T-helper 2 cell treated with Interferon-gamma antibody and Interleukin-4, amounts not matched to agents 5 μg/mL and 100 μg/mL, for 36 hours (primary cell): Measurements from ENCODE around the gene MED19.

ENCODE experiments used
- DNase-seq: peaks from one replicate; pipeline ENCODE4 v3.0.0; 2021; ENCODE audit warnings: low spot score
- H3K27ac Mint-ChIP-seq: one replicate; pipeline ENCODE4 v1.8.0; 2021; ENCODE audit warnings: mild to moderate bottlenecking, mixed read lengths
- H3K27me3 Mint-ChIP-seq: one replicate; pipeline ENCODE4 v1.8.0; 2021; ENCODE audit warnings: low read depth, mixed read lengths
- H3K36me3 Mint-ChIP-seq: one replicate; pipeline ENCODE4 v1.8.0; 2021; ENCODE audit warnings: low read depth, mixed read lengths
- H3K4me1 Mint-ChIP-seq: one replicate; pipeline ENCODE4 v1.8.0; 2021; ENCODE audit warnings: low read depth, mixed read lengths
- H3K4me3 Mint-ChIP-seq: one replicate; pipeline ENCODE4 v1.8.0; 2022; ENCODE audit warnings: mild to moderate bottlenecking, moderate library complexity, mixed read lengths
- H3K9me3 Mint-ChIP-seq: one replicate; pipeline ENCODE4 v1.8.0; 2021; ENCODE audit warnings: mixed read lengths

Gene MED19

GRCh38 chr11:57680552-57680874 lies 31.5 kb downstream of the MED19 start:
- H3K27me3 Mint-ChIP-seq: no peaks in the 10 kb centered on the region
- peaks cover 39% of the 10 kb centered on the region for H3K4me1 Mint-ChIP-seq
- peak overlapping the region; percentile 3 for H3K27ac Mint-ChIP-seq
- peaks cover 62% of the 10 kb centered on the region for H3K36me3 Mint-ChIP-seq
- no peaks in the 10 kb centered on the region for H3K9me3 Mint-ChIP-seq
- no peak overlapping the region for H3K4me3 Mint-ChIP-seq
- no peak for DNase-seq

DNA sequence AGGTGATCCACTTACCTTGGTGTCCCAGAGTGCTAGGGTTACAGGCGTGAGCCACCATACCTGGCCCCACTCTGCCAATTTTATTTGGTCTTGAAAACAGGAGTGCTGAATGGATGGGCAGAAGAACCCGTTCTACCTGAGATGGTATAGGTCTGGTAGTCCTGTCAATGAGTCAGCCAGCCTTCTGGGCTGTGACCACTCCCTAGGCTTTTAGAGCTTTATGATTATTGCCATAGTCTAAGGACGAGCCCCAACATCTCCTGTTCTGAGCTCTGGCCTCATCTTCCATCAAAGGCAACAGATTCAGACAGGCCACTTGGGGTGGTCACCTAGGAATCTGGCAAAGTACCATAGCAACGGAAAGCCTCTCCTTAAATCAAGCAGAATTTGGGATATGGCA lies 32.6 kb downstream of the MED19 start:
- Mint-ChIP-seq H3K9me3 (no peaks in the 10 kb centered on the region), H3K36me3 (peaks cover 62% of the 10 kb centered on the region), H3K4me1 (peaks cover 41% of the 10 kb centered on the region), H3K27me3 (no peaks in the 10 kb centered on the region), H3K27ac (no peak overlapping the region), H3K4me3 (no peak overlapping the region)
- no peak for DNase-seq

- Mint-ChIP-seq H3K27ac (no peak overlapping the region), H3K27me3 (no peaks in the 10 kb centered on the region), H3K36me3 (peaks cover 49% of the 10 kb centered on the region), H3K4me3 (no peak overlapping the region), H3K9me3 (no peaks in the 10 kb centered on the region), H3K4me1 (peaks cover 41% of the 10 kb centered on the region)
- DNase-seq: no peak
Observed at GRCh38 chr11:57675176-57675941, 36.7 kb downstream of the MED19 start.

DNA sequence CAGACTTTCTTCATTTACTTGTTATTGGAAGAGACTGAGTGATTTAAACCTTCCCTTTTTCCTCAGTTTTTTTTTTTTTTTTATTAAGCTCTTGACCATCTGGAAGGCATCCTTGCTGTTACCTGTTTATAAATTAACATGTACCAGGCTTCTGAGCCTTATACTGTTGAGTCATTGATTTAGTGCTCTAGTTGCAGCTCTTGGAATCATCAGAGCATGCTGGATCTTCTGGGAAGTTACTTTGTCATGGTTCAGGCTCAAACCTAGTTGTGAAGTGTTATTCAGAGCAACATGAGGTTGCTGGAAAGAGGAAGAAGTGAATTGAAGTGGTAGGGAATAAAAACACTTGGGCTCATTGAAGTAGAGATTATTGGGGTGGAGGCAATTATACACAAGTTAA lies 37.8 kb downstream of the MED19 start:
- Mint-ChIP-seq H3K9me3 (no peaks in the 10 kb centered on the region), H3K4me1 (peaks cover 35% of the 10 kb centered on the region), H3K27ac (no peak overlapping the region), H3K27me3 (no peaks in the 10 kb centered on the region), H3K36me3 (peaks cover 49% of the 10 kb centered on the region), H3K4me3 (no peak overlapping the region)
- no peak for DNase-seq

DNA sequence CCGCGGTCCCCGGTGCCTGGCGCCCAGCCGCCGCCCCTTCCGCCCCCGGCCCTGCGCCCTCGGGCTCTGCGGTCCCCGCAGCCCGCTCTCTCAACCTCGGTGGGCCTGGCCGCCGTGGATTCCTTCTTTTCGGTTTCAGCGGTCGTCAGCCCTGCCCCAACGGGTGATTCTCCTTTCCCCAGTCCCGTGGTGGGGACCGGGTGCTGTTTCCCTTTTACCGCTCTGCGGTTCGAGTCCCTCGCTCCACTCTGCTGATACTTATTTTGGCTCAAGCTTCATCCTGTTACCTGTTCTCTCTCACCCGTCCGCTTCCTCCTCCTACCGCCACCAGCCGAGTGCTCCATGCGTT lies 43.6 kb downstream of the MED19 start:
- H3K27ac Mint-ChIP-seq: peak overlapping the region; percentile 98
- peaks cover 23% of the 10 kb centered on the region for H3K4me1 Mint-ChIP-seq
- H3K9me3 Mint-ChIP-seq: no peaks in the 10 kb centered on the region
- DNase-seq: no peak
- H3K4me3 Mint-ChIP-seq: peak overlapping the region; percentile 89
- no peaks in the 10 kb centered on the region for H3K27me3 Mint-ChIP-seq
- peaks cover 14% of the 10 kb centered on the region for H3K36me3 Mint-ChIP-seq

- H3K9me3 Mint-ChIP-seq: no peaks in the 10 kb centered on the region
- no peaks in the 10 kb centered on the region for H3K27me3 Mint-ChIP-seq
- H3K36me3 Mint-ChIP-seq: peaks cover 9% of the 10 kb centered on the region
- peak within 1 kb of the TSS; percentile 98 for H3K27ac Mint-ChIP-seq
- peak within 1 kb of the TSS; percentile 89 for H3K4me3 Mint-ChIP-seq
- H3K4me1 Mint-ChIP-seq: peaks cover 19% of the 10 kb centered on the region
- DNase-seq: peak; percentile 100
Observed at GRCh38 chr11:57667736-57668433, 44.1 kb downstream of the MED19 start, which contains the start of gene ZDHHC5. ZDHHC5 (plus strand) TSS chr11:57668114; CDS start chr11:57673091, 4,977 bp downstream.

DNA sequence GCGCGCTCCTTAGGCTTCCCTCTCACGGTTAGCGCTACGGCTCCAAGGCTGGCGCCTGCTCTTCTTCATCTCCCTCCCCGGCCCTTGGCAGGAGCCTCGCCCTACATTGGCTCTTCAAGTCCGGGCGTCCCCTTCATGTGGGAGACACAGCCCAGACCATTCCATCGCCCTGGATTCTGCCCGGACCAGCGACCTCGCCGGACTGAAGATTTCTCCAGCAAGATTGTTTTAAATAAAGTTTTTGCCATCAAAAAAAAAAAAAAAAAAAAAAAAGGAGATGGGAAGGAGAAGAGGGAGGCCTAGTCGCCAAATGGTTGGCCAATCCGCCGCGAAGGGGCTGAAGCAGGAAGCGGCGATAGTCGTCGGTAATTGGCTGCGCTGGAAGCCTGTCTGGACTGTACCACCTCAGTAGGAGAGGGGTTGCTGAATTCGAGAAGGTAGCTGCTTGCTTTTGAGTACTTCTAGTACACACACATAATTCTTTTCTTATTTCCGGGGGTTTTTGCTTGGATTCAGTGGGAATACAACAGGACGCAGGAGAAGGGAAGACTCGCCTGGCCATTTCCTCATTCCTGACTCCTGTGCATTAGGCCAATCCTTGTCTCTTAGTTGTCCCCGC lies 44.8 kb downstream of the MED19 start:
- peaks cover 9% of the 10 kb centered on the region for H3K36me3 Mint-ChIP-seq
- H3K9me3 Mint-ChIP-seq: no peaks in the 10 kb centered on the region
- peaks cover 18% of the 10 kb centered on the region for H3K4me1 Mint-ChIP-seq
- H3K27ac Mint-ChIP-seq: peak overlapping the region; percentile 98
- H3K27me3 Mint-ChIP-seq: no peaks in the 10 kb centered on the region
- peak overlapping the region; percentile 89 for H3K4me3 Mint-ChIP-seq
- peak; percentile 92 for DNase-seq

GRCh38 chr11:57663975-57664374 lies 48.0 kb downstream of the MED19 start:
- no peak for DNase-seq
- Mint-ChIP-seq H3K27me3 (no peaks in the 10 kb centered on the region), H3K4me1 (peaks cover 15% of the 10 kb centered on the region), H3K36me3 (peaks cover 28% of the 10 kb centered on the region), H3K27ac (no peak overlapping the region), H3K9me3 (no peaks in the 10 kb centered on the region), H3K4me3 (no peak overlapping the region)

DNA sequence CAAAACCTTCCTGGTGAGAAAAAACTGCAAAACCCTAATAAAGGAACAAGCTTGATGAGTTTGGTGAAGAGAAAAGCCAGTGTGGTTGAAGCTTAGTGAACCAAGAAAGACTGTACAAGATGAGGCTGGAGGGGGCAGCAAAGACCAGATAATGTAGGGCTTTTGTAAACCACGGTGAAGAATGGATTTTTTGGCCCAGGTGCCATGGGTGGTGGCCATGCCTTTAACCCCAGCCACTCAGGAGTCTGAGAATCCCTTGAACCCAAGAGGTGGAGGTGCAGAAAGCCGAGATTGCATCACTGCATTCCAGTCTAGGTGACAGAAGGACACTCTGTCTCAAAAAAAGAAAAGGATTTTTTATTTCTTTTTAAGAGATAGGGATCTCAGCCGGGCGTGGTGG lies 49.1 kb downstream of the MED19 start:
- Mint-ChIP-seq H3K27me3 (no peaks in the 10 kb centered on the region), H3K36me3 (peaks cover 30% of the 10 kb centered on the region), H3K27ac (no peak overlapping the region), H3K4me1 (peaks cover 17% of the 10 kb centered on the region), H3K9me3 (no peaks in the 10 kb centered on the region), H3K4me3 (no peak overlapping the region)
- DNase-seq: no peak

- H3K4me3 Mint-ChIP-seq: no peak overlapping the region
- no peaks in the 10 kb centered on the region for H3K9me3 Mint-ChIP-seq
- H3K27ac Mint-ChIP-seq: no peak overlapping the region
- H3K4me1 Mint-ChIP-seq: peaks cover 23% of the 10 kb centered on the region
- H3K27me3 Mint-ChIP-seq: no peaks in the 10 kb centered on the region
- H3K36me3 Mint-ChIP-seq: peaks cover 33% of the 10 kb centered on the region
- no peak for DNase-seq
Observed at GRCh38 chr11:57659669-57660068, 52.3 kb downstream of the MED19 start.

DNA sequence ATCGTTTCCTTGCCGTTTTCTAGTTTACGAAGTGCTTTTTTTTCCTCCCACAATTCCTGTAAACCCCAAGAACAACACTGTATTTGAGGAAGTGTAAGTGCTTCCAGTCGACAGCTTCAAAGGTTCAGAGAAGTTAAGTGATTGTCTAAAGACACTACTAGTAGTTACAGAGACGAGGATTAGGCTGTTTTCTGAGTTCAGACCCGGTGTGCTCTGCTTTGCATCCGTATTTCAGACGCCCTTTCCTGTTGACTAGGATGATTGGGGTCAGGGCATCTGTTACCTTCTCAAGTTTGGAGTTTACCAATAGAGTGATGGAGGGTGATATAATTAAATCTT lies 54.0 kb downstream of the MED19 start:
- no peaks in the 10 kb centered on the region for H3K9me3 Mint-ChIP-seq
- no peak for DNase-seq
- H3K27ac Mint-ChIP-seq: peak overlapping the region; percentile 95
- H3K4me3 Mint-ChIP-seq: peak overlapping the region; percentile 98
- peaks cover 33% of the 10 kb centered on the region for H3K36me3 Mint-ChIP-seq
- H3K4me1 Mint-ChIP-seq: peaks cover 24% of the 10 kb centered on the region
- H3K27me3 Mint-ChIP-seq: no peaks in the 10 kb centered on the region

GRCh38 chr11:57657194-57658022 lies 54.6 kb downstream of the MED19 start, which contains the start of gene CLP1:
CLP1 (plus strand) TSS chr11:57657762; CDS start chr11:57659477, 1,715 bp downstream.
- H3K27ac Mint-ChIP-seq: peak within 1 kb of the TSS; percentile 95
- H3K36me3 Mint-ChIP-seq: peaks cover 29% of the 10 kb centered on the region
- DNase-seq: peak; percentile 100
- H3K9me3 Mint-ChIP-seq: no peaks in the 10 kb centered on the region
- no peaks in the 10 kb centered on the region for H3K27me3 Mint-ChIP-seq
- H3K4me1 Mint-ChIP-seq: peaks cover 26% of the 10 kb centered on the region
- H3K4me3 Mint-ChIP-seq: peak within 1 kb of the TSS; percentile 98

DNA sequence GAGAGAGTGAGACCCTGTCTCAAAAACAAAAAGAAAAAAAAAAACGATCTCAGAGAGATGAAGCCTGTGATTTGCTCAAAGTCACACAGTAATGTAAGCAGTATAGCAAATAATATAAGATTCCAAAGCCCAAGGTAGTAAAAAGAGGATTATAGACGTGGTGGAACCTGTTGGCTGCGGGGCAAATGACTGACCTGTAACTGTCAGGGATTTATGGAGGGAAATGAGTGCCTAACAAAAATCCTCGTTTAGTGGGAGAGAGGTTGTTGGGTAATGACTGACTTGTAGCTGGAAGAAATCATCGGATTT lies 55.2 kb downstream of the MED19 start:
- no peaks in the 10 kb centered on the region for H3K27me3 Mint-ChIP-seq
- H3K36me3 Mint-ChIP-seq: peaks cover 25% of the 10 kb centered on the region
- H3K4me1 Mint-ChIP-seq: peaks cover 26% of the 10 kb centered on the region
- H3K4me3 Mint-ChIP-seq: peak overlapping the region; percentile 98
- peak overlapping the region; percentile 95 for H3K27ac Mint-ChIP-seq
- H3K9me3 Mint-ChIP-seq: no peaks in the 10 kb centered on the region
- DNase-seq: no peak
